CD4-positive, alpha-beta T cell treated with Interleukin-17A for 4 hours (primary cell): ENCODE measurements around the gene SUSD5.
"Not testable (repeated sequence)": the region's sequence is repeated elsewhere in the genome, so short reads cannot be mapped to it uniquely, and the experiment has no call there.

ENCODE experiments used
- DNase-seq: peaks from one replicate; pipeline ENCODE4 v3.0.0-alpha.2; 2020; ENCODE audit warnings: mixed read lengths

The SUSD5 gene

DNA sequence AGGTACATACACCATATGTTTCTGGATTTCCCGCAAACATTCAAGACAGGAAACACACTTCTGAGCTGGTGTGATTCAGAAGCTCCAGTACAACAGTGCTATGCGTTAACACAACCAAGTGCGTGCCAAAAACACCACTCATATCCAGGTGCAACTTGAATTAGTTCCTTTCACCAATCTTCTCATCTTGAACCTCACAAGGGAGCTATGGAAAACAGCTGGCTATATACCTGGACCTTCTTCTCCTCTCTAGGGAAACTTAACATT lies 31.3 kb downstream of the SUSD5 start:
- no peak for DNase-seq

DNA sequence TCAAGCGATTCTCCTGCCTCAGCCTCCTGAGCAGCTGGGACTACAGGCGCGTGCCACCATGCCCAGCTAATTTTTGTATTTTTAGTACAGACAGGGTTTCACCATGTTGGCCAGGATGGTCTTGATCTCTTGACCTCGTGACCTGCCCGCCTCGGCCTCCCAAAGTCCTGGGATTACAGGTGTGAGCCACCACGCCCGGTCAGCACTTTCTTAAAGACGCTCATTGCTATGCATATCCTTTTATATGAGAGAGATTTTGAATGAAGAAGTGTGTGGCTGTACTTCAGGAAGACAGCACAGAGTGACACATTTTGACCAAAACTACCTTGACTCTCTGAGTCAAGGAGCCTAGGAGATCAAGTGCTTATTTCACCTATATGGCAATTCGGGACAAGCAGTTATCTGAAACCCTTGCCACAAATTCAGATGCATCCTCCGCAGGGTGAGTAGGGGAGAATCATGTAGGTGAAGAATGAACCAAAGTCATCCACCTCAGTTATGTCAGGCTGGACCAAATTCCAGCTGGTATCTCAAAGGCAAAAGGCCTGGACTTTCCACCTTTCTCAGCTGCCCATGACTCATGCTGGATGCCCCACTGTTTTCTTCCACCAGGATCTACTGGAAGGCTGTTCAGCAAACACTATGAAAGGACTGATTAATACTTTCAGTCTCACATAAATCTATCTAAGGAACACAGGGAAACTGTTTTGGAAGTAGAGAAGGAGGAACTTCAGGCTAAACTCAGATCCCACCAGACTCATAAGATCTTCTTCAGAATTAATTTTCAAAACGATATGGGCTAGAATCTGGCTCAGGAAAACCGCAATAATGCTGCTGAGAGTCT lies 31.9 kb downstream of the SUSD5 start:
- DNase-seq, result no peak

GRCh38 chr3:33184863-33185262 lies 33.7 kb downstream of the SUSD5 start:
- no peak for DNase-seq

GRCh38 chr3:33181641-33182040 lies 37.0 kb downstream of the SUSD5 start:
- not testable (repeated sequence) for DNase-seq

GRCh38 chr3:33181229-33181628 lies 37.4 kb downstream of the SUSD5 start:
- no peak for DNase-seq

- no peak for DNase-seq
Observed at GRCh38 chr3:33179132-33179531, 39.5 kb downstream of the SUSD5 start.

DNA sequence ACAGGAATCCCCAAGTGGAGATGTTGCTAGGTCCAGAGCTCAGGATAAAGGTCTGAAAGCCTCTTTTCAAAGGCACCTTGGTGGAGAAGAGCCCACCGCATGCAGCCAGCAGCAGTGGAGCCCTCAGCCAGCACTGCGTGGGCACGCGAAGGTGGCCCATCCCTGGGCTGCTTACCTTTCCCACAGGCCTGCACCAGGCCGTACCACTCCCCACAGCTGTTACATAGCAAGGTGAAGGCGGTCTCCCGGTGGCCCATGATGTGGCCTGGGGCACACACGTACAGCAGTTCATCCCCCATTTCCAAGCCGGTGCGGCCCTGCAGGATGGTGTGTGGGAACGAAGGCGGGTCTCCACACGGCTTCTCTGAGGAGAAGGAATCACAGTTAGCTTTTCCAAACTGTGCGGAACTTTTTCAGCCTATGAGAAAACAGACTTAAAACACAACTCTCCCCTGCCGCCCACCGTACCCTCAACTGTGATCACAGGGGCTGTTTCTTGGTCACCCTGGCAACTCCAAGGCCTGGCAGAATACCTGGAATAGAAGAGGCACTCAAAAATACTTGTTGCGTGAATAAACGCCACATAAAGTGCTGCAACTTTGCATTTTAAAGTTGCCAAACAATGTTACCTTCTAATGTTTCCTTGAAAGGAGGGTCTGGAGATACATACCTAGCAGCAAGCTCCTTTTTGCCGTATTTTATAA lies 43.7 kb downstream of the SUSD5 start:
- no peak for DNase-seq

- no peak for DNase-seq
Observed at GRCh38 chr3:33174095-33174494, 44.5 kb downstream of the SUSD5 start.

- no peak for DNase-seq
Observed at GRCh38 chr3:33173672-33174071, 44.9 kb downstream of the SUSD5 start.

DNA sequence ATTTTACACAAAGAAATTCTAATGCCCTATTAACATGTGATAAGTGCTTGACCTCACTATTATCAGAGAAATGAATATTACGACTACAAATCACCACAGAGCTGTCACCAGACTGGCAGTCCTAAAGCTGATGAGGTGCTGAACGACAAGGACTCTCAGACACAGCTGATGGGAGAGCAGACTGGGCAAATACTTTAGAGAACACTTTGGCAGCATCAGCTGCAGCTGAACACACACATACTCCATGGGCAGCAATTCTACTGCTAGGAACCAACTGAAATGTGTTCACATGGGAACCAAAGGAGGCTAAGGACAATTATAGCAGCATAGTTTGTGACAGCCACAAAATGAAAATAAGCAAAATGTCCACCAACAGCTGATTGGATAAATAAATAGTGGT lies 45.5 kb downstream of the SUSD5 start:
- DNase-seq, result no peak

- no peak for DNase-seq
Observed at GRCh38 chr3:33171580-33171979, 47.0 kb downstream of the SUSD5 start.

DNA sequence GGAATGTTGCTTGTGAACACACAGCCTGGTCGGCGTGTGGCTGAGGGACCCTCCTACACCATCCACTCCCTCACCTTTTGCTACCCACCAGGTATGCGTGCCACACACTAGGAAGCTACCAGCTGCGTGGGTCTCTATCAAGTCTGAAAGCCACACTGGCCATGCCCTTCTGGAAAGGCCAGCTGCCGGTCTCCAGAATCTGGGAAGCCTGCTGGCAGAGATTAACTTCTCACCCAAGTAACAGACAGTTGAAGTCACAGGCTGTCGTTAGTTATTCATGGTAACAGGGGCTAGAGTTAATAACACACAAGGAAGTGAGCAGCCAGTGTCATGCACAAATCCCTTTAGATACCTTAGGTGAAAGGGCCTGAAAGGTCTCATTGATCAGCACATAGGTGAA lies 48.1 kb downstream of the SUSD5 start:
- no peak for DNase-seq

DNA sequence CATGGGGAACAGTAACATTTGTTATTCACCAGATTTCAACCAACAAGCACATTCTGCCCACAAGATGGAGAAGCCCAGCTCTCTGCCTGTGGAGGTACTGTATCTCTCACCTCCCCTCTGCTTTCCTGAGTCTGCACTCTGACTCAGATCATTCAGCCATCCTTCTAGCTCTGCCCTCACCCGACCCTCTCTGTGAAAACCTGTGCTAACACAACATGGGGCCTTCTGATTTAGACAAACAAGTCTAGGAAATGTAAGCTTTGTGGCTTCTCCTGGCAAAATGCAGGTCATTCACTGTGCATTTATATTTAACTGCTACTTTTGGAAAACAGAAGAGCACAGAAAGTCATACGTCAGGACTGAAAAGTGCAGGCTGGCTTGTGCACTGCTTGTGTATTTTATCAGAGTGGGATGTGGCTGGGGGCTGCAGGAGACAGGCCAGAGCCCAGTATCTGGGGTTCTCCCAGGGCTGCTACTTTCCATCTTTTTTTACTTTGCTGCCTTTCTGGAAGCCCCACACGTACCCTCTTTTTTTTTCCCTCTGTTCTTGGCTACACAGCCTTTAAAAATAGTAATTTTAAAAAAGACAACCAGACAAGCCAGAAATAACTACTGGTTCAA lies 50.8 kb downstream of the SUSD5 start:
- no peak for DNase-seq

DNA sequence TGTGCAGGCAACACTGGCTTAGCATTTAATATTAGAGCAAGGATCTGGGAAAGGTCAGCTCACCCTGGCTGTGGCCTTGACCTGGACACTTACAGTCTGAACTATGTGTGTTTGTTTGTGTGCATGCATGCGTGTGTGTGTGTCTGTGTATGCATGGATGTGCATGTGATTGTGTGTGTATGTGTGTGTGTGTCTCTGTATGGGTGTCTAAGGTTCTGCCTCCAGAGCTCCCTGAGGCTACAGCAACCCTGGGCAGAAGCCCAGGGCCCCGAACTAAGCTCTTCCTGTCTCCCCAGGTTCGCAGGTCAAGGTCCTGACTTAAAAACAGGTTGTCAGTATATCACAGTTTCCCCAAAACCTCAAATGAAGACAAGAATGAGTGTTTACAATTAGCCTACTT lies 51.3 kb downstream of the SUSD5 start:
- DNase-seq, result no peak

- no peak for DNase-seq
Observed at GRCh38 chr3:33166095-33166494, 52.5 kb downstream of the SUSD5 start.

DNA sequence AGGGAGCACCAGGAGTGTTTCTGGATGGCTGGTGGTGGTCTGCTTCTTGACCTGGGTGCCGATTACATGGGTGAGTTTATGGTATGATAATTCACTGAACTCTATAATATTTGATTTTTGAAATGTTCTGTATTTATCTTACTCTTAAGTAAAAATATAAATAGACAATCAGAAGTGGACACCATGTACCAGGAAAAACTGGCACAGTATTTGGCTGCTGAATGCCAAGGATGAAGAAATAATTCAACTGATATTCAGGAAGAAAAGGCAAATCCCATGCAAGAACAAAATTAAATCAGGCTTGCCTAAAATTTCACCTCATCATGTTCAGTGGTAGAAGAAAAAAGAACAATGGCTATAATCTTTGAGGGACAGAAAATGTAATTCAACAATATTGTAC lies 53.2 kb downstream of the SUSD5 start:
- no peak for DNase-seq

DNA sequence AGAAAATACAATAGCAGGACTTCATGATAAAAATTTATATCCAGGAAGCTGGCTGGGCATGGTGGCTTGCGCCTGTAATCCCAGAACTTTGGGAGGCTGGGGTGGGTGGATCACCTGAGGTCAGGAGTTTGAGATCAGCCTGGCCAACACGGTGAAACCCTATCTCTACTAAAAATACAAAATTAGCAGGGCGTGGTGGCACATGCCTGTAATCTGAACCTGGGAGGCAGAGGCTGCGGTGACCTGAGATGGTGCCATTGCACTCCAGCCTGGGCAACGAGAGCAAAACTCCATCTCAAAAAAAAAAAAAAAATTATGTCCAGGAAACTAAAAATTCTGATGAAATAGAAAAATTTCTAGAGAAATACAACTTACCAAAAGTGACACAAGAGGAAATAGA lies 56.0 kb downstream of the SUSD5 start:
- not testable (repeated sequence) for DNase-seq

DNA sequence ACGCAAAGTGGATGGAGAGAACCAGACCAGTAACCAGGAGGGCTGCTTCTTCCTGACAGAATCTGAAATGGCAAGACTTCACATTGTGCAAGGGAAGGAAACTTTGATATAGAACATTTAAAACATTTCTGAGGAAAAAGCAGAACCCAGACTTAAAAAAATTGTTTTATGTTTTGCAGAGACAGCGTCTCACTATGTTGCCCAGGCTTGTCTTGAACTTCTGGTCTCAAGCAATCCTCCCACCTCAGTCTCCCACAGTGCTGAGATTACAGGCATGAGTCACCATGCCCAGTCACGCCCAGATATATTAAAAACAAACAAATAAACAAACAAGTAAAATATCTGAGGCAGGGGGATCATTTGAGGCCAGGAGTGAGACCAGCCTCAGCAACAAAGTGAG lies 58.6 kb downstream of the SUSD5 start:
- no peak for DNase-seq

GRCh38 chr3:33159234-33159633 lies 59.4 kb downstream of the SUSD5 start:
- no peak for DNase-seq

GRCh38 chr3:33155301-33155700 lies 63.3 kb downstream of the SUSD5 start:
- no peak for DNase-seq

DNA sequence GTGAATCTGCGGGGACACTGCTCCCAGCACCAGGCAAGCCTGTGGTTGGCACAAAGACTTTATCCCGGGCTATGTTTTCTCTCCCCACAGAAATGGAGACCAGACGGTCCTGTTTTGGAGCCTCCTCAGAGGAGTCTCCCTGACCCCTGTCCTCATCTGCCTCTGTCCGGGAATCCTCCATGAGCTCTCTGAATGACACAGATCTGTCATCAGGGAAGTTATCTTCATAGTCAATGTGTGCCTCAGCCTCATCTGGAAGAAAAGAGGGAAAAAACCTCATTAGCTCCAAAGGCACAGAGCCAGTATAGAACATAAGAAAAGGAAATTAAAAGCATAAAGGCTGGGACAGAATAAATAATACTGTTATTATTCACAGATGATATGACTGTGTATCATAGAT lies 64.8 kb downstream of the SUSD5 start:
- no peak for DNase-seq

GRCh38 chr3:33152363-33153360 lies 65.9 kb downstream of the SUSD5 start:
- no peak for DNase-seq

- DNase-seq, result no peak
Observed at GRCh38 chr3:33149342-33149741, 69.3 kb downstream of the SUSD5 start.
